ENCODE data around the gene DUT. TPM values are rescaled to one million over a fixed set of nuclear protein-coding genes. Genes with fewer than 3 reads are reported as not detected.

Gene DUT
- polyA plus RNA-seq, 3 donors from 2014 or later, result 84.0 to 125 (median 89.7) TPM

DNA sequence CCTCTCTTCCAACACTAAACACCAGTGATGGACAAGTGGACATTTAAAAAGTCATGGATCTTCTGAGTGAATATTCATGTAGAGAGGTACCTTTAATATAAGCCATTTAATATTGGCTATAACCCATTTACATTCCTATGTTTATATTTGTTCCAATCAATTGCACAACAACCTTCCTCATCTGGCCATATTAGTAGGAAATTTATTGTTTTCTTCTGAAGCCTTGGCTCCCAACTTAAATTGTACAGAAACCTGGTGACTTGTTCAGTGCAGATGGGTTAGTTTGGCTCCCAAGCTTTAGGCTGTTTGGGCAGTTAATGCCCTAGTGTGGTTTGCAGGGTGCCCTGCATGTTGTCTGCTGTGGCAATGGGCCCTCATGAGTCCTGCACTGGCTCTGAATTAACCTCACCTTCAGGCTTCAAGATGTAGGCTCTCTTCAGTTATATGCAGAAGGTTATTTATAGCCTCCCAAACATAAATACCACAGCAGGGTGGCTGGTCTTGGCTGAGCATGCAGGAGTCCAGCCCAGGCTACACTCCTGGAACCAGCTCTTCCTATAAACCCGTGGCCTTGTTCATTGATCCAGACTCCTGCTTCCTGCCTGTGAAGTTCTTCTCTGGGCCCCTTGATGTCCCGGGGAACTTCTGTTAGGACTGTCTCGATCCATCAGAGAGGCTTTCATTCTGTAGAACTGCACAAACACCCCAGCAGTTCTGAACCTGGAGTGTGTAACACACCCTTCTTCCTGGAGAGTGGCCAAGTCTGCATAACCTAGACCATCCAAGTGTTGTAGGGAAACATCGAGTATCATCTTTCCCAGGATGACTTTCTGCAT lies 57.0 kb downstream of the DUT start:
- H3K27me3 Mint-ChIP-seq (ENCODE audit: low read depth in 3 of 3), result peaks cover 0 to 4% (median 0%) of the 10 kb centered on the region in 3 donors
- no peak for DNase-seq
- H3K4me1 Mint-ChIP-seq, result no peaks in the 10 kb centered on the region

DNA sequence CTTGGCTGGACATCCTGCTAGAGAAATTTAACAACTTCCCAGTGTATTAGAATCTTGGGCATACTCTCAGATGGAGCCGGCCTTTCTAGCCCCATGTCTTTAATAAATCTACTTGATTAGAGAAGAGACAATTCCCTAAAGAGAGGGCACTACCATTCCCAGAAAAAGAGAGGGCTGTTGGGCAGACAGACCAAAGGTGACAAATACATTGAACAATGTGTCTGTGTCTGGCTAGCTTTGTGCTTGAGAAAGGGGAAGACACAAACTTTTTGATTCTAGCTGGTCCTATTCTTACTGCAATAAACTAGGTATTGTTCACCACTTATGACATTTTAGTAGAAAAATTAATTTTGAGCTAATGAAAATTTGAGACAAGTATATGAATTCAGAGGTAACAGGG lies 57.7 kb downstream of the DUT start:
- peaks cover 0 to 2% (median 0%) of the 10 kb centered on the region in 6 donors for H3K9me3 Mint-ChIP-seq
- no peak overlapping the region for H3K27ac Mint-ChIP-seq
- H3K27me3 Mint-ChIP-seq (ENCODE audit: low read depth in 3 of 3), result peaks cover 0 to 2% (median 0%) of the 10 kb centered on the region in 3 donors
- no peak overlapping the region for H3K4me3 Mint-ChIP-seq
- DNase-seq, result no peak
- no peaks in the 10 kb centered on the region for H3K36me3 Mint-ChIP-seq
- no peaks in the 10 kb centered on the region for H3K4me1 Mint-ChIP-seq

More for the DNA sequence above, 57.0 kb downstream of the DUT start:
- Mint-ChIP-seq H3K36me3 (no peaks in the 10 kb centered on the region), H3K9me3 (peaks cover 0 to 2% (median 0%) of the 10 kb centered on the region in 6 donors), H3K27ac (no peak overlapping the region), H3K4me3 (no peak overlapping the region)

DNA sequence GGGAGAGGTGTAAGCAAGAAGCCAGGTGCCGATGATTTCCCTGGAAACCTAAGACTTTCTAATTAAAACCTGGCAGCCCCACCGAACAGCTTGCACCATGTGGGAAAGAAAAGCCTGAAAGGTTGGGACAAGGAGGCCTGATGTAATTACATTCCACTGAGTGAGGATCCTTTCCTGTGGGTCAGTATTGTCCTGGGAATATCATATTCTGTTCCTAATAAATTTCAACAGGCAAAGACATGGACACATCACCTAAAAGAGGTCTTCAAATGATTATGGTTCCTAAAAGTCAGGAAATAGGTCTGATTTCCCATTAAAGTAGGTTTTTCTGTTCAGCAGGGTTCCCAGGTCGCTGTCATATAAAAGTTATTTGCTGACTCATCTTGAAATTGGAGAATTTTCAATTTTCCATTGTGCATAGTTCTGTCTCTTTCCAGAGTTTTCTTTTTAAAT lies 58.5 kb downstream of the DUT start:
- no peaks in the 10 kb centered on the region for H3K4me1 Mint-ChIP-seq
- H3K36me3 Mint-ChIP-seq, result no peaks in the 10 kb centered on the region
- no peak for DNase-seq
- no peak overlapping the region for H3K27ac Mint-ChIP-seq
- H3K4me3 Mint-ChIP-seq, result no peak overlapping the region
- H3K27me3 Mint-ChIP-seq (ENCODE audit: low read depth in 3 of 3), result peaks cover 0 to 2% (median 0%) of the 10 kb centered on the region in 3 donors
- no peaks in the 10 kb centered on the region for H3K9me3 Mint-ChIP-seq

- Mint-ChIP-seq H3K9me3 (no peaks in the 10 kb centered on the region), H3K4me1 (no peaks in the 10 kb centered on the region), H3K4me3 (no peak overlapping the region), H3K27me3 (ENCODE audit: low read depth in 3 of 3) (no peaks in the 10 kb centered on the region), H3K36me3 (no peaks in the 10 kb centered on the region), H3K27ac (no peak overlapping the region)
- no peak for DNase-seq
Measured at GRCh38 chr15:48391950-48392349, 60.7 kb downstream of the DUT start.

DNA sequence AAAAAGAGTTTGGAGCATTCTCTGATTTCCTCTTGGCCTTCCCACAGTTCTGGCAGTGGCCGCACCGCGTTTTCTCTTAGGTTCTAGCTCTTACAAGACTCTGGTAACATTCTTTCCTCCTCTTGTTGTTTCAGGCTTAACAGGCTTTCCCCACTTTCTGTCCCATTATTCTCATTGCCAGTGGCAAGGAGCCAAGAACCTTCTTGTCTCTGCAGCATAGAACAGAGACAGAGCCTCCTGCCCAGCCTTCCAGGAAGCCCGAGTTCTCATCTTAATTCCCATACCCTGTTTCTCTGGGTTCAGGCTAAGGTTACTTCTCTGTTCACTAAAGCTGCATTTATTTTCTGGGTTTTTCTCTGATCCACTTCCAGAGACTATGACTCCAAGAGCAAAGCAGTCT lies 61.1 kb downstream of the DUT start:
- no peaks in the 10 kb centered on the region for H3K4me1 Mint-ChIP-seq
- no peaks in the 10 kb centered on the region for H3K36me3 Mint-ChIP-seq
- no peak overlapping the region for H3K4me3 Mint-ChIP-seq
- H3K27me3 Mint-ChIP-seq (ENCODE audit: low read depth in 3 of 3), result no peaks in the 10 kb centered on the region
- H3K9me3 Mint-ChIP-seq, result no peaks in the 10 kb centered on the region
- H3K27ac Mint-ChIP-seq, result no peak overlapping the region
- no peak for DNase-seq

Other genes with a start within 250 kb of the DUT start
- not detected for gene SLC24A5, start 210.4 kb upstream of the DUT start, polyA plus RNA-seq
- 1 to 10 TPM in 2 of 3 donors, not detected in 1; 1.5 to 1.6 TPM for gene MYEF2, start 153.1 kb upstream of the DUT start, polyA plus RNA-seq
- not detected for gene CTXN2, start 139.8 kb upstream of the DUT start, polyA plus RNA-seq
- gene SLC12A1, start 125.1 kb upstream of the DUT start, polyA plus RNA-seq, result not detected